ENCODE data around the gene CLEC16A.

GRCh38 chr16:10959161-10959560 lies 14.8 kb downstream of the CLEC16A start:
- no peak for TF ChIP-seq CTCF (conservative IDR thresholded peaks at IDR 0.05; ENCODE audit: low read depth in 2 of 2)
- TF ChIP-seq NANOG (IDR thresholded peaks at IDR 0.05; ENCODE audit: borderline replicate concordance), result no peak
- TF ChIP-seq JUNB (IDR thresholded peaks at IDR 0.05; ENCODE audit: unreplicated experiment), result no peak

Data from GM23338 (cell line).